MCF 10A (cell line): ENCODE measurements around the gene MUC2. TPM values are rescaled to one million over a fixed set of nuclear protein-coding genes. Genes with fewer than 3 reads are reported as not detected.

Experiments
- BruUV-seq: library from RNA; stranded (reverse); fragments of 400-500 nt; replicated peaks from 2 replicates; lab custom pipeline; 2021; lab: Mats Ljungman, UMichigan
- CTCF ChIA-PET: fragments of 300-600 bp; sonication (Branson Sonifier 250); formaldehyde crosslinking; extraction: SDS; loops from one replicate; lab custom pipeline; 2021; ENCODE audit warnings: antibody characterized with exemption, inconsistent platforms; lab: Yijun Ruan, JAX
- POLR2A ChIA-PET: fragments of 300-600, 350-650 bp; sonication (Branson Sonifier 250); formaldehyde crosslinking; extraction: SDS; loops from one replicate; lab custom pipeline; 2020; ENCODE audit warnings: antibody characterized with exemption, inconsistent platforms; lab: Yijun Ruan, JAX
- DNase-seq: peaks from one replicate; pipeline ENCODE4 v3.0.0-alpha.2; 2018; ENCODE audit not compliant: unreplicated experiment
- H3K27ac Mint-ChIP-seq: one replicate; pipeline ENCODE4 v1.8.0; 2022; ENCODE audit warnings: mild to moderate bottlenecking, low read depth, mixed read lengths; ENCODE audit not compliant: unreplicated experiment
- H3K27me3 Mint-ChIP-seq: one replicate; pipeline ENCODE4 v1.8.0; 2022; ENCODE audit warnings: mixed read lengths; ENCODE audit not compliant: insufficient read depth, unreplicated experiment
- H3K36me3 Mint-ChIP-seq: one replicate; pipeline ENCODE4 v1.8.0; 2022; ENCODE audit warnings: mild to moderate bottlenecking, moderate library complexity, mixed read lengths; ENCODE audit not compliant: insufficient read depth, unreplicated experiment
- H3K4me1 Mint-ChIP-seq: one replicate; pipeline ENCODE4 v1.8.0; 2022; ENCODE audit warnings: mixed read lengths; ENCODE audit not compliant: insufficient read depth, unreplicated experiment
- H3K4me3 Mint-ChIP-seq: one replicate; pipeline ENCODE4 v1.8.0; 2022; ENCODE audit warnings: mild to moderate bottlenecking, moderate library complexity, mixed read lengths; ENCODE audit not compliant: unreplicated experiment
- H3K9me3 Mint-ChIP-seq: one replicate; pipeline ENCODE4 v1.8.0; 2022; ENCODE audit warnings: mixed read lengths; ENCODE audit not compliant: unreplicated experiment
- intact Hi-C: fragments of 100-400 bp; cut with micrococcal nuclease; formaldehyde crosslinking; loops from 2 replicates; pipeline ENCODE4 v1.14.1; 2022
- total RNA-seq: library from RNA; stranded (reverse); gene quantifications from 2 replicates; pipeline ENCODE4 v1.2.3, GENCODE V29; 2022
- TF ChIP-seq, protein P1 (sequence below): fragments of 200-600 bp; IDR thresholded peaks from one replicate; pipeline ENCODE4 v1.8.0; 2022; ENCODE audit warnings: antibody characterized with exemption, mild to moderate bottlenecking; ENCODE audit not compliant: unreplicated experiment

Gene MUC2
- total RNA-seq, 1 experiment from 2014 or later = 0.02 TPM

DNA sequence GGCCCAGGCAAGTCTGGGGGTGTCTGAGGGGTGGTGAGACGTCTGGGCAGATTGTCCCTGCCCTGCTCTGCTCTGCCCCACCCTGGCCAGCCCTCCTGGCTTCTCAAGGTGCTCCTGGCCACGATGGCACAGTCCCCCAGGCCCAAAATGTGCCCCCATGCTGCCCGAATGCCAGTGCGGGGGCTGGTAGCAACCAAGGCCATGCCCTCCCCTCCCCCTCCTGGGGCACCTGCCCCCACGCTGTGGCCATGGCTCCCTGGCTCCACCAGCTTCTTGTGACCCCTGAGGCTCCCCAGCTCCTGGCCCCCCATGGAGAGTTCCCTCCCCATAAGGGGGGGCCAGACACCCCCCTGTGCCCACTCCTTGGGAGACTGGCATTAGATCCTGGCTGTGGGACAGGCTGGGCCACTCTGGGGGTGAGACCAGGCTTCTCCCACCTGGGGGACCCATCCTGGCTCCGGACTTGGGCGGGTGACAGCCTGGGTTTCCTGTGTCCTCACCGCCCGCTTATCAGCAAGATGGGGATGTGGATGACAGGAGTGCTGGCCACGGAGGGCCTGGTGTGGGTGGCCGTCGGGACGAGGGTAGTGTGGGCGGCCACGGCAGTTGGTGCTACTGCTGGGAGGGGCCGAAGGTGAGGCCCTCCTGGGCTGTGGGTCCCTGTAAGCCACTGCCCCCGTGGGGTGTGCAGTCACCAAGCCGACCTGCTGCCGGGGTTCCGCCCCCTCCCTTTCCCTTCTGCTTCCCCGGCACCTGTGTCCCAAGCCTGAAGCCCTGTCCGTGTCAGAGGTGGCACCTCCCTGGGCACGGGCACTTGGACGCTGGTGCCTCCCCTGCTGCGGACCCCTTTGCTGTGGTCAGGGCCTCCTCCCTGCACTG lies 22.3 kb upstream of the MUC2 start:
- intact Hi-C loops = no loop called here
- TF ChIP-seq, protein P1, sequence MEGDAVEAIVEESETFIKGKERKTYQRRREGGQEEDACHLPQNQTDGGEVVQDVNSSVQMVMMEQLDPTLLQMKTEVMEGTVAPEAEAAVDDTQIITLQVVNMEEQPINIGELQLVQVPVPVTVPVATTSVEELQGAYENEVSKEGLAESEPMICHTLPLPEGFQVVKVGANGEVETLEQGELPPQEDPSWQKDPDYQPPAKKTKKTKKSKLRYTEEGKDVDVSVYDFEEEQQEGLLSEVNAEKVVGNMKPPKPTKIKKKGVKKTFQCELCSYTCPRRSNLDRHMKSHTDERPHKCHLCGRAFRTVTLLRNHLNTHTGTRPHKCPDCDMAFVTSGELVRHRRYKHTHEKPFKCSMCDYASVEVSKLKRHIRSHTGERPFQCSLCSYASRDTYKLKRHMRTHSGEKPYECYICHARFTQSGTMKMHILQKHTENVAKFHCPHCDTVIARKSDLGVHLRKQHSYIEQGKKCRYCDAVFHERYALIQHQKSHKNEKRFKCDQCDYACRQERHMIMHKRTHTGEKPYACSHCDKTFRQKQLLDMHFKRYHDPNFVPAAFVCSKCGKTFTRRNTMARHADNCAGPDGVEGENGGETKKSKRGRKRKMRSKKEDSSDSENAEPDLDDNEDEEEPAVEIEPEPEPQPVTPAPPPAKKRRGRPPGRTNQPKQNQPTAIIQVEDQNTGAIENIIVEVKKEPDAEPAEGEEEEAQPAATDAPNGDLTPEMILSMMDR = no peak
- Mint-ChIP-seq H3K9me3 (no peaks in the 10 kb centered on the region), H3K4me1 (peaks cover 11% of the 10 kb centered on the region), H3K4me3 (no peak overlapping the region), H3K27me3 (peaks cover 4% of the 10 kb centered on the region), H3K36me3 (no peaks in the 10 kb centered on the region), H3K27ac (no peak overlapping the region)
- no TSS peak for BruUV-seq
- DNase-seq = no peak
- CTCF ChIA-PET = interaction anchor here (0.6 to 1.9 kb wide), 14 partner anchors 8 to 447 kb away, joined by 3 to 22 read pairs (median 3); partner anchors contain the start of gene AP2A2
- POLR2A ChIA-PET = no interaction called here

DNA sequence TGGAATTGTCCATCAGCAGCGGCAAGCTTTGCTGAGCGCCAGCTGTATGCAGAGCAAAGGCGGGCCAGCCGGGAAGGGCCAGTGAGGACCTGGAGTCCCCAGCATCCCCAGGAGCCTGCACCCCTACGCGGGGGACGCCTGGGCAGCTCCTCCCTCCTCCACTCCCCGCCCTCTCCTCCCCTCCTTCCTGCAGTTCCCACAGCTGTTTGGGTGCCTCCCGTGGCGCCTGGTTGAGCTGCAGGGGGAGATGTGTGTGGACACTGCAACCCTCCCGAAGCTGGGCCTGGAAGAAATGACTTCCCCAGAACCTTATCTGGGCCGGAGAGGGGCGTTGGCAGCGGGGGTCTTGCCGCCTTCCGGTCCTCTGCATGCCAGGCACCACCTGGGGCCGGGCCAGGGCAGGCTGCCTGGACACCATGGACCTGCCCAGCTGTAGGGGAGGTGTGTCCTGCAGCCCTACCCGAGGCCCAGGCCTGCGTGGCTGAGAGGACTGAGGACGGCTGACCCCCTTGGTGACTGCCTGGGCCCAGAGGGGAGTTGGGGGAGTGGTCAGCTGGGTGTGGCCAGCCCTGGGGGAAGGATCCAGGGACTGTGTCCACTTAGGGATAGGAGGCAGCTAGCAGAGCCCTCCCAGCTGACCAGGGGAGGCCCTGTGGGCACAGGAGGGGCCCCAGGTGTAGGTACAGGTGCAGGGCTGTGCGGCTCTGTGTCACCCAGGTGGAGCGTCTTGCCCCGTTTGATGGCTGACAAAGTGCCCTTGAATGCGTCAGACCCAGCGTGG lies 21.4 kb upstream of the MUC2 start:
- ChIA-PET POLR2A (no interaction called here), CTCF (interaction anchor here (0.7 kb wide), 2 partner anchors 195 to 446 kb away, joined by 3 read pairs; no protein-coding TSS in a partner anchor)
- Mint-ChIP-seq H3K27ac (no peak overlapping the region), H3K4me1 (peaks cover 11% of the 10 kb centered on the region), H3K4me3 (no peak overlapping the region), H3K27me3 (no peaks in the 10 kb centered on the region), H3K9me3 (no peaks in the 10 kb centered on the region), H3K36me3 (no peaks in the 10 kb centered on the region)
- TF ChIP-seq, protein P1 = no peak
- intact Hi-C loops = no loop called here
- no TSS peak for BruUV-seq
- DNase-seq = no peak

DNA sequence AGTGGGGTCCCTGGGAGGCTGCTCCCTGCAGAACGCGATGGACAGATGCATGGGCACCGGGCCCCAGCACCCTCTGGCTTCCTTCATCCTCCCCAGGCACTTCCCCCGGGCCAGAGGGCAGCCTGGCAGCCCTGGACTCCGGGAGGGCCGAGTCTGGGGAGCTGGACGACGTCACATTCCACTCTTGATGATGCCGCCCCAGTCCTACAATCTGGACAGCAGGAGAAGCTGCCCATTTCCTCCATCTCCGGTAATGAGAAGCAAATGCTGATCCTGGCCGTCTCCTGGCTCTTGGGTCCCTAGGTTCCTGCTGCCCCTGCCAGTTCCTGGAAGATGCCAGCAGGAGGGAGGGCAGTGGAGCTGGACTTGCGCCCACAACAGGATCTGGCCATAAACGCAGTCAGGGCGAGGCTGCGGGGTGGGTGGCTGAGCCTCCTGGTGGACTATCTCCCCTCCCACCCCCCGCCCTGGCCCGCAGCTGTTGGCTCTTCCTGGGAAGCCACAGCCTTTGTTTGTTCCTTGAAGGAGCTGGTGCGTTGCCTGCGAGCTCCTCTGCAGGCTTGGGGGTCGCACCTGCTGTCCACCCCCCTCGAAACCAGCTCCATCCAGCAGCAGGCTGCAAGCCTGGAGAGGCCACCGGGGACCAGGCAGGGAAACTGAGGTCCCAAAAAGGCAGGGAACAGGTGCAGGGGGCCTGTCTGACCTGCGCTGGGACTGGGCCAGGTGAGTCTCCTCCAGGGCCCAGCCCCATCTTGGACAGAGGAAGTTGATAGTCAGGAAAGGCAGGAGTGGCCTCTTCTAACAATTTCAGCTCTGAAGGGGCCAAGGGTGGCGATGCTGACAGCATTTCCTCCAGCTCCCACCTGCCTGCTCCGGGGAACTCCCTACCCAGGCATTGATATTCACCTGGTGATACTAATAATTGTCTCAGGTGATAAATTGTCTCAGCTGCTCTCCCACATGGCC lies 20.2 kb upstream of the MUC2 start:
- no peaks in the 10 kb centered on the region for H3K36me3 Mint-ChIP-seq
- intact Hi-C loops = no loop called here
- TF ChIP-seq, protein P1 = no peak
- no peak overlapping the region for H3K4me3 Mint-ChIP-seq
- H3K27ac Mint-ChIP-seq = no peak overlapping the region
- no peaks in the 10 kb centered on the region for H3K27me3 Mint-ChIP-seq
- DNase-seq = no peak
- peaks cover 16% of the 10 kb centered on the region for H3K4me1 Mint-ChIP-seq
- BruUV-seq = no TSS peak
- POLR2A ChIA-PET = no interaction called here
- H3K9me3 Mint-ChIP-seq = no peaks in the 10 kb centered on the region
- CTCF ChIA-PET = interaction anchor here (0.5 to 1.5 kb wide), 4 partner anchors 35 to 463 kb away, joined by 3 to 5 read pairs (median 4); no protein-coding TSS in a partner anchor
